Caco-2 (cell line): ENCODE measurements around the gene CHD9. TPM values are rescaled to one million over a fixed set of nuclear protein-coding genes. Genes with fewer than 3 reads are reported as not detected.

Experiments used
- BruUV-seq: library from RNA; stranded (reverse); fragments of 400-500 nt; replicated peaks from 2 replicates; lab custom pipeline; 2021; lab: Mats Ljungman, UMichigan
- CTCF ChIA-PET: fragments of 300-600 bp; sonication (Branson Sonifier 250); formaldehyde crosslinking; loops from one replicate; lab custom pipeline; 2022; ENCODE audit warnings: antibody characterized with exemption; lab: Charles Lee
- POLR2A ChIA-PET: fragments of 300-600 bp; sonication (Branson Sonifier 250); formaldehyde crosslinking; loops from one replicate; lab custom pipeline; 2022; ENCODE audit warnings: antibody characterized with exemption; lab: Charles Lee
- DNase-seq, 2 experiments: peaks; one replicate each; pipeline versions ENCODE4 v3.0.0 to v3.0.0-alpha.2; 2020 to 2022
- H3K27me3 ChIP-seq: replicated peaks from 2 replicates; pipeline ENCODE4 v1.6.0; 2011; ENCODE audit warnings: low read length; ENCODE audit not compliant: control insufficient read depth, insufficient read depth
- H3K36me3 ChIP-seq: 2 replicates; pipeline ENCODE4 v1.5.1; 2011; ENCODE audit warnings: low read length; ENCODE audit not compliant: control insufficient read depth, insufficient read depth
- H3K4me1 ChIP-seq: fragments of 250-450 bp; sonication (Bioruptor Pico); 2 replicates; pipeline ENCODE4 v1.5.1; 2020; ENCODE audit warnings: mild to moderate bottlenecking
- H3K4me3 ChIP-seq: 2 replicates; pipeline ENCODE4 v1.5.1; 2011; ENCODE audit warnings: low read depth, mild to moderate bottlenecking, control low read depth, low read length
- H3K9me3 ChIP-seq: fragments of 250-450 bp; sonication (Bioruptor Pico); 2 replicates; pipeline ENCODE4 v1.5.1; 2020; ENCODE audit warnings: mild to moderate bottlenecking, moderate library complexity
- H3K27ac Mint-ChIP-seq: one replicate; pipeline ENCODE4 v1.8.0; 2022; ENCODE audit warnings: mixed read lengths; ENCODE audit not compliant: unreplicated experiment
- H3K27me3 Mint-ChIP-seq: one replicate; pipeline ENCODE4 v1.8.0; 2022; ENCODE audit warnings: mixed read lengths; ENCODE audit not compliant: insufficient read depth, unreplicated experiment
- H3K36me3 Mint-ChIP-seq: one replicate; pipeline ENCODE4 v1.8.0; 2022; ENCODE audit warnings: mild to moderate bottlenecking, mixed read lengths; ENCODE audit not compliant: insufficient read depth, unreplicated experiment
- H3K4me1 Mint-ChIP-seq: one replicate; pipeline ENCODE4 v1.8.0; 2022; ENCODE audit warnings: low read depth, mixed read lengths; ENCODE audit not compliant: unreplicated experiment
- H3K4me3 Mint-ChIP-seq: one replicate; pipeline ENCODE4 v1.8.0; 2022; ENCODE audit warnings: mild to moderate bottlenecking, moderate library complexity, mixed read lengths; ENCODE audit not compliant: unreplicated experiment
- H3K9me3 Mint-ChIP-seq: one replicate; pipeline ENCODE4 v1.8.0; 2022; ENCODE audit warnings: mixed read lengths; ENCODE audit not compliant: unreplicated experiment
- CTCF ChIP-seq, 2 experiments: fragments of 200-600 bp in 1 of 2; IDR thresholded peaks; 1 replicate in 1 of 2; 2 replicates in 1 of 2; pipeline versions ENCODE4 v1.5.1 to v1.8.0; 2011 to 2022; ENCODE audit warnings: antibody characterized with exemption in 1 of 2, control low read depth in 1 of 2, inconsistent platforms in 1 of 2, low read depth in 1 of 2, low read length in 1 of 2, mild to moderate bottlenecking in 1 of 2, moderate library complexity in 1 of 2; ENCODE audit not compliant: insufficient read depth in 1 of 2, severe bottlenecking in 1 of 2, unreplicated experiment in 1 of 2
- intact Hi-C: fragments of 100-400 bp; cut with micrococcal nuclease; formaldehyde crosslinking; loops from one replicate; pipeline ENCODE4 v1.10.0; 2022; ENCODE audit not compliant: unreplicated experiment
- total RNA-seq: library from RNA; stranded (reverse); gene quantifications from 2 replicates; pipeline ENCODE4 v1.2.3, GENCODE V29; 2022

The CHD9 gene
- total RNA-seq, 1 experiment from 2014 or later = 29.1 TPM

GRCh38 chr16:53058882-53059281 is 4.1 kb downstream of the CHD9 start:
- ChIA-PET CTCF (no interaction called here), POLR2A (no interaction called here)
- H3K36me3 ChIP-seq = no peaks in the 10 kb centered on the region
- peaks cover 3% of the 10 kb centered on the region; the same call in 1 of the 2 replicates for H3K4me1 ChIP-seq
- DNase-seq = no peak
- peaks cover 6% of the 10 kb centered on the region for H3K36me3 Mint-ChIP-seq
- H3K27me3 ChIP-seq = no peaks in the 10 kb centered on the region
- no peaks in the 10 kb centered on the region for H3K9me3 Mint-ChIP-seq
- no TSS peak for BruUV-seq
- no peaks in the 10 kb centered on the region for H3K27me3 Mint-ChIP-seq
- no peaks in the 10 kb centered on the region for H3K9me3 ChIP-seq
- no peak overlapping the region for H3K4me3 ChIP-seq
- H3K4me1 Mint-ChIP-seq = peaks cover 8% of the 10 kb centered on the region
- no peak overlapping the region for H3K4me3 Mint-ChIP-seq
- TF ChIP-seq CTCF (IDR thresholded peaks at IDR 0.05; ENCODE audit: insufficient read depth in 1 of 2, low read depth in 1 of 2, low read length in 1 of 2, severe bottlenecking in 1 of 2, unreplicated experiment in 1 of 2) = no peak
- H3K27ac Mint-ChIP-seq = no peak overlapping the region
- intact Hi-C loops = loop anchor here (5.0 to 10.0 kb wide), 2 partner anchors 163 to 376 kb away; partner anchors contain the start of gene RBL2

GRCh38 chr16:53059672-53060071 is 4.9 kb downstream of the CHD9 start:
- no TSS peak for BruUV-seq
- POLR2A ChIA-PET = no interaction called here
- no peak for TF ChIP-seq CTCF (IDR thresholded peaks at IDR 0.05; ENCODE audit: insufficient read depth in 1 of 2, low read depth in 1 of 2, low read length in 1 of 2, severe bottlenecking in 1 of 2, unreplicated experiment in 1 of 2)

GRCh38 chr16:53061256-53061655 is 6.5 kb downstream of the CHD9 start:
- ChIA-PET CTCF (no interaction called here), POLR2A (interaction anchor here (0.6 kb wide), 1 partner anchor 488 kb away, joined by 8 read pairs; no protein-coding TSS in a partner anchor)
- intact Hi-C loops = no loop called here
- no peak overlapping the region for H3K4me3 Mint-ChIP-seq
- no peaks in the 10 kb centered on the region; the same call in 1 of the 2 replicates for H3K4me1 ChIP-seq
- H3K9me3 ChIP-seq = no peaks in the 10 kb centered on the region
- H3K27me3 ChIP-seq = no peaks in the 10 kb centered on the region
- no peaks in the 10 kb centered on the region for H3K36me3 Mint-ChIP-seq
- DNase-seq = no peak
- H3K36me3 ChIP-seq = no peaks in the 10 kb centered on the region
- peaks cover 2% of the 10 kb centered on the region for H3K4me1 Mint-ChIP-seq
- no peak for TF ChIP-seq CTCF (IDR thresholded peaks at IDR 0.05; ENCODE audit: insufficient read depth in 1 of 2, low read depth in 1 of 2, low read length in 1 of 2, severe bottlenecking in 1 of 2, unreplicated experiment in 1 of 2)
- H3K27me3 Mint-ChIP-seq = no peaks in the 10 kb centered on the region
- no peak overlapping the region for H3K27ac Mint-ChIP-seq
- no TSS peak for BruUV-seq
- no peak overlapping the region for H3K4me3 ChIP-seq
- no peaks in the 10 kb centered on the region for H3K9me3 Mint-ChIP-seq

More at GRCh38 chr16:53059672-53060071, 4.9 kb downstream of the CHD9 start:
- no peaks in the 10 kb centered on the region for H3K27me3 Mint-ChIP-seq
- Histone ChIP-seq H3K4me3 (no peak overlapping the region), H3K27me3 (no peaks in the 10 kb centered on the region), H3K36me3 (no peaks in the 10 kb centered on the region), H3K9me3 (no peaks in the 10 kb centered on the region), H3K4me1 (no peaks in the 10 kb centered on the region; the same call in 1 of the 2 replicates)
- no peak overlapping the region for H3K27ac Mint-ChIP-seq
- no peaks in the 10 kb centered on the region for H3K9me3 Mint-ChIP-seq
- CTCF ChIA-PET = no interaction called here
- peaks cover 6% of the 10 kb centered on the region for H3K36me3 Mint-ChIP-seq
- DNase-seq = no peak
- intact Hi-C loops = loop anchor here (5.0 to 10.0 kb wide), 2 partner anchors 163 to 375 kb away; partner anchors contain the start of gene RBL2
- H3K4me1 Mint-ChIP-seq = peaks cover 8% of the 10 kb centered on the region
- no peak overlapping the region for H3K4me3 Mint-ChIP-seq
